Smooth muscle cell (in vitro differentiated cells): ENCODE data around the gene FCGR3B. TPM values are rescaled to one million over a fixed set of nuclear protein-coding genes. Genes with fewer than 3 reads are reported as not detected.
"Not testable (repeated sequence)": the region's sequence is repeated elsewhere in the genome, so short reads cannot be mapped to it uniquely, and the experiment has no call there.

Experiments
- DNase-seq: peaks from one replicate; lab custom pipeline; 2025; ENCODE audit not compliant: unreplicated experiment; lab: John Stamatoyannopoulos, UW
- H2AFZ ChIP-seq: fragments of 200-600 bp; sonication (generic); 2 replicates; pipeline ENCODE4 v1.6.0; 2016; ENCODE audit warnings: antibody characterized with exemption, low read depth, mild to moderate bottlenecking
- H3F3A ChIP-seq: fragments of 200-600 bp; sonication (generic); 2 replicates; pipeline ENCODE4 v1.6.0; 2017; ENCODE audit warnings: antibody characterized with exemption, low read depth
- H3K27ac ChIP-seq: fragments of 200-600 bp; sonication (generic); 2 replicates; pipeline ENCODE4 v1.5.1; 2016; ENCODE audit warnings: low read depth, mild to moderate bottlenecking
- H3K27me3 ChIP-seq: fragments of 200-600 bp; sonication (generic); 2 replicates; pipeline ENCODE4 v1.6.1; 2016; ENCODE audit warnings: low read depth, mild to moderate bottlenecking
- H3K36me3 ChIP-seq: fragments of 200-600 bp; sonication (generic); 2 replicates; pipeline ENCODE4 v1.5.1; 2016; ENCODE audit warnings: low read depth
- H3K4me1 ChIP-seq: fragments of 200-600 bp; sonication (generic); 2 replicates; pipeline ENCODE4 v1.5.1; 2016; ENCODE audit warnings: low read depth
- H3K4me2 ChIP-seq: fragments of 200-600 bp; sonication (generic); 2 replicates; pipeline ENCODE4 v1.6.0; 2016; ENCODE audit warnings: mild to moderate bottlenecking
- H3K4me3 ChIP-seq: fragments of 200-600 bp; sonication (generic); 2 replicates; pipeline ENCODE4 v1.5.1; 2016; ENCODE audit warnings: mild to moderate bottlenecking
- H3K79me2 ChIP-seq: fragments of 200-600 bp; sonication (generic); 2 replicates; pipeline ENCODE4 v1.6.0; 2016; ENCODE audit warnings: low read depth, mild to moderate bottlenecking
- H3K9ac ChIP-seq: fragments of 200-600 bp; sonication (generic); 2 replicates; pipeline ENCODE4 v1.6.0; 2016; ENCODE audit warnings: low read depth
- H3K9me3 ChIP-seq: fragments of 200-600 bp; sonication (generic); replicated peaks from 2 replicates; pipeline ENCODE4 v1.5.1; 2016; ENCODE audit warnings: low read depth
- H4K20me1 ChIP-seq: fragments of 200-600 bp; sonication (generic); 2 replicates; pipeline ENCODE4 v1.6.0; 2016; ENCODE audit warnings: low read depth
- WGBS: methylation state at CpG from one replicate; pipeline ENCODE4 v1.1.7; 2016; ENCODE audit warnings: low lambda C conversion rate; 5-methylcytosine and 5-hydroxymethylcytosine counted together
- polyA plus RNA-seq: library from polyadenylated mRNA; unstranded; fragments of >200 nt; fragmentation: Nextera tagmentation; extraction: Ambion mirVana; gene quantifications from 2 replicates; pipeline ENCODE4 v1.2.1, GENCODE V29; 2016
- total RNA-seq: library from RNA; depleted of rRNA; stranded (reverse); fragments of >200 nt; gene quantifications from 2 replicates; pipeline ENCODE4 v1.2.3, GENCODE V29; 2014

FCGR3B gene
- total and polyA plus RNA-seq, 2 experiments from 2014 or later: 1.8 TPM; not detected in 1

DNA sequence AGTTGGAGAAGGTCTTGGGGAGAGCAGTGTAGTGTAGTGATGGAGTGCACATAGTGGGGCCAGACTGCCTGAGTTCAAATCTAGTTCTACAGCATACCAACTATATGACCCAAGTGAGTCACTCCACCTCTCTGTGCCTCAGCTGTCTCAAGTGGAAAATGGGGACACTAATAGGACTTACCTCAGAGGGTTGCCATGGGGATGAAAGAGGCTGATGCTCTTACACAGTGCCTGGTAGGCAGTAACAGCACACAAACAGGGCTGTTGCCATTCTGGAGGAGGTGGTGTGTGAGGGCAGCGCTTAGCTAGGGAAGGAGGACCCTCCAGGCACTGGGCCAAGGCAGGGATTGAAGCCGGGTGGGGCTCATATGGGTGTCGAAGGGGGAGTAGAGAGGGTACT lies 43.5 kb upstream of the FCGR3B start:
- not testable (repeated sequence) for H3K4me3 ChIP-seq, H3K79me2 ChIP-seq, H4K20me1 ChIP-seq, H3K27me3 ChIP-seq, H3K9ac ChIP-seq, H2AFZ ChIP-seq, H3K4me1 ChIP-seq, H3F3A ChIP-seq, H3K27ac ChIP-seq, H3K4me2 ChIP-seq, DNase-seq, H3K36me3 ChIP-seq, H3K9me3 ChIP-seq
- WGBS: 95% methylated on average over 3 of the region's 3 CpGs

- H3K79me2 ChIP-seq, H3F3A ChIP-seq, H3K27ac ChIP-seq, H4K20me1 ChIP-seq, H3K4me3 ChIP-seq, H3K9me3 ChIP-seq, H3K27me3 ChIP-seq, H3K9ac ChIP-seq, DNase-seq, H3K36me3 ChIP-seq, H3K4me1 ChIP-seq, H3K4me2 ChIP-seq, H2AFZ ChIP-seq: not testable (repeated sequence)
- WGBS: 61% methylated on average over 7 of the region's 7 CpGs
Observed at GRCh38 chr1:161673437-161673836, 42.5 kb upstream of the FCGR3B start.

- H3K9me3 ChIP-seq, H3K4me1 ChIP-seq, DNase-seq, H3K27me3 ChIP-seq, H4K20me1 ChIP-seq, H3K4me2 ChIP-seq, H3F3A ChIP-seq, H3K79me2 ChIP-seq, H2AFZ ChIP-seq, H3K27ac ChIP-seq, H3K9ac ChIP-seq, H3K4me3 ChIP-seq, H3K36me3 ChIP-seq: not testable (repeated sequence)
- 63% methylated on average over 12 of the region's 15 CpGs for WGBS
Observed at GRCh38 chr1:161671045-161672020, 40.4 kb upstream of the FCGR3B start.

DNA sequence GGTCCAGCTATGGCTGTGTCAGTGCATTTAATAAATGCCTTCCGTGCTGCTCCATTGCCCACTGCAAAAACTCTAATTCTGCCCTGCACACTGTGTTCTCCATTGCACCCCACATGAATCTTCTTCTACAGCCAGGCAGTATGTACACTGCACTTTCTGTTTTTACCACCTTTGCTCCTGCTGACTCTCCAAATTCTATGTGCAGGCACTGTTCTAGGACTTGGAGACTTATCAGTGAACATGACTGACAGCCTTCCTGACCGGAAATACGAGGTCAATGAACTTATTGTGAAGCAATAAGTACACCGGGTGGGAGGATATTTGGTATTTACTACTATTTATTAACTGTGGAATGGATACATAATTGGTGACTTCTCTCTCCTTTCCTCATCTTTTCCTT lies 33.7 kb upstream of the FCGR3B start:
- H3K4me3 ChIP-seq, H3K4me1 ChIP-seq, H3K4me2 ChIP-seq, H2AFZ ChIP-seq, H3F3A ChIP-seq, H3K9me3 ChIP-seq, DNase-seq, H3K27me3 ChIP-seq, H3K79me2 ChIP-seq, H3K9ac ChIP-seq, H4K20me1 ChIP-seq, H3K36me3 ChIP-seq, H3K27ac ChIP-seq: not testable (repeated sequence)
- WGBS: no CpG with 5 or more reads among the region's 4 CpGs

DNA sequence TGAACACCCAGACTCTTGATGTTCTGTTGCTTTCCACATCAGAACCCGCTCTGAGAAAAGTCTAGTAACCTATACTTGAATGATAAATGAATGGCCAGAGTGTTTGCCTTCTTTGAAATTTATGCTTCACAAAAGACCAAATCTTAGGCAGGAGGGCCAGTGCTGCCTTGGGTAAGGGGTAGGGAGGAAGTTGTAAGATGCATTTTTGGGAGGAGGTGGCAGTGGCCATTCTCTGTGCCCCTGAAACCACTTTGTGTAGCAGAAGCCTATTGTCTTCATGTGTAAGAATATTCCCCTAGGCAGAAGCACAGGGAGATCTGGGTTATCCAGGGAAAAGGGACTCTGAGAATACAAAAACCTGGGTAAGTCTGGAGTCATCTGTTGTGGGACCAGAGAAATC lies 32.6 kb upstream of the FCGR3B start:
- WGBS: no CpG with 5 or more reads among the region's 1 CpG
- not testable (repeated sequence) for H3K79me2 ChIP-seq, H3K4me1 ChIP-seq, H3K36me3 ChIP-seq, H3K4me2 ChIP-seq, H3K27me3 ChIP-seq, H4K20me1 ChIP-seq, H3K9me3 ChIP-seq, DNase-seq, H3K4me3 ChIP-seq, H3F3A ChIP-seq, H2AFZ ChIP-seq, H3K9ac ChIP-seq, H3K27ac ChIP-seq

GRCh38 chr1:161662684-161663339 lies 31.8 kb upstream of the FCGR3B start, which contains the start of gene FCGR2B:
FCGR2B (plus strand) TSS chr1:161663143; CDS start chr1:161663242, 99 bp downstream.
- H3K4me1 ChIP-seq, H3K9ac ChIP-seq, DNase-seq, H2AFZ ChIP-seq, H3K79me2 ChIP-seq, H3K9me3 ChIP-seq, H4K20me1 ChIP-seq, H3F3A ChIP-seq, H3K27ac ChIP-seq, H3K4me2 ChIP-seq, H3K36me3 ChIP-seq, H3K4me3 ChIP-seq, H3K27me3 ChIP-seq: not testable (repeated sequence)
- no CpG with 5 or more reads among the region's 4 CpGs for WGBS

GRCh38 chr1:161661660-161662311 lies 30.8 kb upstream of the FCGR3B start:
- not testable (repeated sequence) for H3K9me3 ChIP-seq, H3K4me1 ChIP-seq, H3K27me3 ChIP-seq, H3K4me2 ChIP-seq, H4K20me1 ChIP-seq, H3K4me3 ChIP-seq, H2AFZ ChIP-seq, H3F3A ChIP-seq, H3K27ac ChIP-seq, H3K79me2 ChIP-seq, H3K9ac ChIP-seq, DNase-seq, H3K36me3 ChIP-seq
- 45% methylated on average over 4 of the region's 9 CpGs for WGBS

DNA sequence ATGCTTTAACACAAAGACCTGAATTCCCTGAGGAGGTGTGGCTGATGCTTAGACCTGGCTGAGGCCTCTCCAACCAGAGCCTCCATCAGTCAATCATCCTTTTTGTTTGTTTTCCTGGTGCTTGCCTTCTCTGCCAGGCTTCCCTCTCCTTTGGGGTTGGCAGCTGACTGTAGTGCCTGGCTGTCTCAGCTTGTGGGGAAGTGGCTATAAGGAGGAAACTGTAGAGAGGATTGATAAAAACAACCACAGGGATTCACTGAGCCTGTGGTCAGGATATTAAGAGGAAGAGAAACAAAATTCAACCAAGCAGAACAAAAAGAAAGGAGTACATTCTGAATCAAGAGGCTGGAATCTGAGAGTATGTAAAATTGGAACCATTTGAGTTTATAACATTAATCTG lies 27.5 kb upstream of the FCGR3B start:
- not testable (repeated sequence) for H4K20me1 ChIP-seq, H3K36me3 ChIP-seq, H3F3A ChIP-seq, H3K9me3 ChIP-seq, DNase-seq, H3K4me2 ChIP-seq, H3K4me1 ChIP-seq, H3K27me3 ChIP-seq, H3K9ac ChIP-seq, H3K79me2 ChIP-seq, H3K4me3 ChIP-seq, H2AFZ ChIP-seq, H3K27ac ChIP-seq
